Esophagus muscularis mucosa (tissue), 4 donors: ENCODE results near the gene EEF1AKMT2.

Experiments
- EP300 ChIP-seq: sonication (generic); formaldehyde crosslinking; IDR thresholded peaks from one replicate; pipeline ENCODE4 v1.6.1; 2017; ENCODE audit warnings: antibody characterized with exemption
- POLR2A ChIP-seq: fragments of 450-650 bp; IDR thresholded peaks from one replicate; pipeline ENCODE4 v1.6.1; 2017; ENCODE audit warnings: antibody characterized with exemption, moderate library complexity, mild to moderate bottlenecking, low read depth
- TF ChIP-seq, protein P1 (sequence below), 3 experiments: fragments of 200-600 bp in 2 of 3; fragments of 450-650 bp in 1 of 3; sonication (generic) in 2 of 3; IDR thresholded peaks; one replicate each; pipeline ENCODE4 v1.5.1; 2017 to 2019; ENCODE audit warnings: antibody characterized with exemption in 3 of 3, mild to moderate bottlenecking in 2 of 3, moderate library complexity in 1 of 3

DNA sequence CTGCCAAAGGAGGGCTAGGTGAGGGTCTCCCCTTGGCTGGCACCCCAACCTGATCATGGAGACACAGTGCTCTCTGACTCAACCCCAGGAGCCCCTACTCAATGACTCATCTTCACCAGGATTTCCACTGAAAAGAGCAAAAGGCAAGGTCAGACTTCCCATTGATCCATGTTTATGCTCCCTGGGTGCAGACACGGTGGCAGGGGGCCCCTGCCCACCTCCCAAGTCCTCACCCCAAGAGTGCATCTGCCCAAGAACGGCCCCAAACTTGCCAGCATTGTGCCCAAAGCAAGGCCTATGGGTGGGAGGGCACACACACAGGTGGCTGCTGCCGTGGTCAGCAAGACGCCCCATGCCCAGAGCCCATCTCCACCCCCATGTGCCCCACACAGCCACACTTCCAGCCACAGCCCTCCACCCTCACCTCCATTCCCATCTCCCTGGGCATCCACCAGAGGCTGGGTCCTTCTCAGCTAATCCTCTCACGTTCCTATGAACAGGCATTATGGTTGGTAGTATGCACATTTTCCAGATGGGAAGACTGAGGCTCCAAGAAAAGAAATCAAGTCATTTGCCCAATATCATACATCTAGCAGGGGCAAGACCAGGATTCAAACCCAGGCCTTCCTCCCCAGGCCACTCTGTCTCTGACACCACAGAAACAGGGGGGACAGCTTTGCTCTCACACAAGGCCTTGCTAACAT is 78.8 kb downstream of the EEF1AKMT2 start:
- TF ChIP-seq, protein P1, sequence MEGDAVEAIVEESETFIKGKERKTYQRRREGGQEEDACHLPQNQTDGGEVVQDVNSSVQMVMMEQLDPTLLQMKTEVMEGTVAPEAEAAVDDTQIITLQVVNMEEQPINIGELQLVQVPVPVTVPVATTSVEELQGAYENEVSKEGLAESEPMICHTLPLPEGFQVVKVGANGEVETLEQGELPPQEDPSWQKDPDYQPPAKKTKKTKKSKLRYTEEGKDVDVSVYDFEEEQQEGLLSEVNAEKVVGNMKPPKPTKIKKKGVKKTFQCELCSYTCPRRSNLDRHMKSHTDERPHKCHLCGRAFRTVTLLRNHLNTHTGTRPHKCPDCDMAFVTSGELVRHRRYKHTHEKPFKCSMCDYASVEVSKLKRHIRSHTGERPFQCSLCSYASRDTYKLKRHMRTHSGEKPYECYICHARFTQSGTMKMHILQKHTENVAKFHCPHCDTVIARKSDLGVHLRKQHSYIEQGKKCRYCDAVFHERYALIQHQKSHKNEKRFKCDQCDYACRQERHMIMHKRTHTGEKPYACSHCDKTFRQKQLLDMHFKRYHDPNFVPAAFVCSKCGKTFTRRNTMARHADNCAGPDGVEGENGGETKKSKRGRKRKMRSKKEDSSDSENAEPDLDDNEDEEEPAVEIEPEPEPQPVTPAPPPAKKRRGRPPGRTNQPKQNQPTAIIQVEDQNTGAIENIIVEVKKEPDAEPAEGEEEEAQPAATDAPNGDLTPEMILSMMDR (IDR thresholded peaks at IDR 0.05) = no peak
- TF ChIP-seq POLR2A = no peak
- TF ChIP-seq EP300 = no peak
